B cell (primary cell): Measurements from ENCODE around the gene EZH2. TPM values are rescaled to one million over a fixed set of nuclear protein-coding genes. Genes with fewer than 3 reads are reported as not detected.

Experiments
- ATAC-seq: fragments of 200-7000 bp; cut with Tn5 transposase; one replicate; pipeline ENCODE4 v1.10.0; 2021; ENCODE audit warnings: low read depth, mild to moderate bottlenecking, moderate number of reproducible peaks, moderate library complexity
- CTCF ChIA-PET: fragments of 350-600 bp; sonication (Branson Sonifier 250); formaldehyde crosslinking; loops from one replicate; lab custom pipeline; 2021; ENCODE audit warnings: antibody characterized with exemption, inconsistent platforms; lab: Charles Lee
- POLR2A ChIA-PET: fragments of 350-600 bp; sonication (Branson Sonifier 250); formaldehyde crosslinking; loops from one replicate; lab custom pipeline; 2021; ENCODE audit warnings: antibody characterized with exemption; lab: Charles Lee
- DNase-seq: peaks from one replicate; pipeline ENCODE4 v3.0.0; 2013
- H2AFZ ChIP-seq: 2 replicates; pipeline ENCODE4 v1.6.1; 2012; ENCODE audit warnings: mild to moderate bottlenecking, low read depth, low read length; ENCODE audit not compliant: insufficient read depth, poor library complexity, severe bottlenecking
- H3K27ac ChIP-seq, 2 donors: 1 replicate in 1 of 2; 2 replicates in 1 of 2; pipeline ENCODE4 v1.5.1; 2012 to 2013; ENCODE audit warnings: low read length in 2 of 2, mild to moderate bottlenecking in 2 of 2, moderate library complexity in 1 of 2
- H3K27me3 ChIP-seq, 4 experiments: fragments of 200-600 bp in 1 of 4; sonication (generic) in 1 of 4; replicated peaks in 1 of 4; 1 replicate in 2 of 4; 2 replicates in 2 of 4; pipeline versions ENCODE4 v1.6.1 to v1.7.0; 2013 to 2016; ENCODE audit warnings: low read length in 3 of 4, mild to moderate bottlenecking in 2 of 4, mixed read lengths in 1 of 4, moderate library complexity in 1 of 4; ENCODE audit not compliant: insufficient read depth in 4 of 4, control insufficient read depth in 3 of 4; ENCODE audit errors: control extremely low read depth in 1 of 4
- H3K36me3 ChIP-seq, 2 experiments: replicated peaks in 1 of 2; 1 replicate in 1 of 2; 2 replicates in 1 of 2; pipeline versions ENCODE4 v1.6.1 to v1.7.1; 2013; ENCODE audit warnings: low read length in 1 of 2; ENCODE audit not compliant: insufficient read depth in 2 of 2, control insufficient read depth in 1 of 2; ENCODE audit errors: control extremely low read depth in 1 of 2, extremely low read depth in 1 of 2
- H3K4me1 ChIP-seq, 2 donors: fragments of 200-600 bp in 1 of 2; sonication (generic) in 1 of 2; 1 replicate in 1 of 2; 2 replicates in 1 of 2; pipeline versions ENCODE4 v1.5.1 to v1.6.1; 2013 to 2017; ENCODE audit warnings: low read length in 2 of 2; ENCODE audit not compliant: control insufficient read depth in 2 of 2, insufficient read depth in 2 of 2
- H3K4me2 ChIP-seq: replicated peaks from 2 replicates; pipeline ENCODE3; 2012; ENCODE audit warnings: mild to moderate bottlenecking, low read depth, low read length; ENCODE audit not compliant: poor library complexity, severe bottlenecking
- H3K4me3 ChIP-seq, 5 experiments: fragments of 200-600 bp in 1 of 5; sonication (generic) in 1 of 5; 1 replicate in 3 of 5; 2 replicates in 2 of 5; pipeline versions ENCODE4 v1.5.1 to v1.7.0; 2011 to 2016; ENCODE audit warnings: low read length in 4 of 5, mild to moderate bottlenecking in 4 of 5, low read depth in 2 of 5, control low read depth in 1 of 5, moderate library complexity in 1 of 5; ENCODE audit not compliant: insufficient read depth in 1 of 5; ENCODE audit errors: control extremely low read depth in 1 of 5, extremely low read depth in 1 of 5
- H3K79me2 ChIP-seq: fragments of 200-600 bp; sonication (generic); one replicate; pipeline ENCODE4 v1.6.0; 2016; ENCODE audit warnings: low read length; ENCODE audit not compliant: control insufficient read depth, insufficient read depth
- H3K9ac ChIP-seq: fragments of 200-600 bp; sonication (generic); 2 replicates; pipeline ENCODE4 v1.6.1; 2017; ENCODE audit warnings: mild to moderate bottlenecking, low read length, moderate library complexity
- H3K9me3 ChIP-seq, 3 donors: one replicate each; pipeline versions ENCODE4 v1.6.1 to v1.7.1; 2013; ENCODE audit warnings: low read length in 2 of 3; ENCODE audit not compliant: control insufficient read depth in 2 of 3, insufficient read depth in 1 of 3; ENCODE audit errors: control extremely low read depth in 1 of 3
- H4K20me1 ChIP-seq: 2 replicates; pipeline ENCODE4 v1.6.0; 2012; ENCODE audit warnings: mild to moderate bottlenecking, low read length; ENCODE audit not compliant: insufficient read depth, control insufficient read depth, poor library complexity, severe bottlenecking
- H3K27ac Mint-ChIP-seq: one replicate; pipeline ENCODE4 v1.8.0; 2021; ENCODE audit warnings: mixed read lengths
- H3K27me3 Mint-ChIP-seq: one replicate; pipeline ENCODE4 v1.8.0; 2021; ENCODE audit warnings: mixed read lengths
- H3K4me1 Mint-ChIP-seq: one replicate; pipeline ENCODE4 v1.8.0; 2021; ENCODE audit warnings: mixed read lengths
- H3K4me3 Mint-ChIP-seq: one replicate; pipeline ENCODE4 v1.8.0; 2021; ENCODE audit warnings: mixed read lengths
- H3K9me3 Mint-ChIP-seq: one replicate; pipeline ENCODE4 v1.8.0; 2022; ENCODE audit warnings: mixed read lengths; ENCODE audit not compliant: insufficient read depth
- CTCF ChIP-seq: fragments of 200-600 bp; IDR thresholded peaks from one replicate; pipeline ENCODE4 v1.8.0; 2022; ENCODE audit warnings: antibody characterized with exemption, mild to moderate bottlenecking
- EZH2 ChIP-seq: IDR thresholded peaks from 2 replicates; pipeline ENCODE4 v1.6.1; 2012; ENCODE audit warnings: borderline replicate concordance, low read depth, mild to moderate bottlenecking, moderate library complexity, low read length; ENCODE audit not compliant: insufficient read depth, poor library complexity, severe bottlenecking
- WGBS: methylation state at CpG from one replicate; pipeline ENCODE4 v1.1.5; 2013; ENCODE audit warnings: missing lambda C conversion rate; ENCODE audit not compliant: insufficient coverage; 5-methylcytosine and 5-hydroxymethylcytosine counted together
- intact Hi-C: fragments of 100-400 bp; cut with micrococcal nuclease; formaldehyde crosslinking; loops from one replicate; pipeline ENCODE4 v1.10.0; 2022
- polyA plus RNA-seq: library from polyadenylated mRNA; depleted of rRNA; stranded (reverse); fragments of >200 nt; gene quantifications from 2 replicates; pipeline ENCODE4 v1.2.3, GENCODE V29; 2012
- total RNA-seq, 2 donors: library from RNA; stranded (reverse); fragments of 120-200 nt in 1 of 2; gene quantifications; 1 replicate in 1 of 2; 2 replicates in 1 of 2; pipeline versions ENCODE4 v1.2.3 to v1.2.4, GENCODE V29; 2013 to 2022

EZH2 gene
- total and polyA plus RNA-seq, 2 donors (not counting 1 experiment from before 2014, with no cell fraction given) = 5.1 to 10.3 TPM

GRCh38 chr7:148824864-148825263 lies 59.2 kb downstream of the EZH2 start:
- Mint-ChIP-seq H3K4me1 (no peaks in the 10 kb centered on the region), H3K4me3 (no peak overlapping the region), H3K27ac (no peak overlapping the region), H3K9me3 (no peaks in the 10 kb centered on the region), H3K27me3 (no peaks in the 10 kb centered on the region)
- Histone ChIP-seq H3K36me3 (no peaks in the 10 kb centered on the region), H3K4me1 (no peaks in the 10 kb centered on the region), H3K4me3 (no peak overlapping the region), H3K4me2 (no peak overlapping the region), H3K27me3 (no peaks in the 10 kb centered on the region), H3K79me2 (no peaks in the 10 kb centered on the region), H3K27ac (no peak overlapping the region), H4K20me1 (no peaks in the 10 kb centered on the region), H3K9ac (no peak overlapping the region), H3K9me3 (no peaks in the 10 kb centered on the region), H2AFZ (no peak overlapping the region)
- no peak for DNase-seq
- intact Hi-C loops = no loop called here
- no peak for ATAC-seq
- ChIA-PET POLR2A (no interaction called here), CTCF (no interaction called here)
- WGBS = no CpG with 5 or more reads among the region's 2 CpGs
- TF ChIP-seq CTCF (no peak), EZH2 (no peak)

DNA sequence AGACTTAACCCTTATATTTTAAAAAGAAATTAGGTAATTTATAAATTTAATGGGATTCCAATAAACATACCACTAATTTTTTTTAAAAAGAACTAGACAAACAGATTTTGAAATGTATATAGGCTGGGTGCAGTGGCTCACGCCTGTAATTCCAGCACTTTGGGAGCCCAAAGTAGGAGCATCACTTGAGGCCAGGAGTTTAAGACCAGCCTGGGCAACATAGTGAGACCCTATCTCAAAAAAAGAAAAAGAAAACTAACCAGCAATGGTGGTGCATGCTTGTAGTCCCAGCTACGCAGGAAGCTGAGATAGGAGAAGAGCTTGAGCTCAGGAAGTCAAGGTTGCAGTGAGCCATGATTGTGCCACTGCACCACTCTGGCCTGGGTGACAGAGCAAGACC lies 62.7 kb downstream of the EZH2 start:
- WGBS = 100% methylated on average over 2 of the region's 2 CpGs
- Mint-ChIP-seq H3K27ac (no peak overlapping the region), H3K4me1 (peaks cover 2% of the 10 kb centered on the region), H3K4me3 (no peak overlapping the region), H3K9me3 (no peaks in the 10 kb centered on the region), H3K27me3 (no peaks in the 10 kb centered on the region)
- no peaks in the 10 kb centered on the region for H3K9me3 ChIP-seq
- CTCF ChIA-PET = no interaction called here
- H4K20me1 ChIP-seq = no peaks in the 10 kb centered on the region
- H3K27me3 ChIP-seq = no peaks in the 10 kb centered on the region
- H3K36me3 ChIP-seq = peaks cover 3 to 4% of the 10 kb centered on the region in 2 experiments
- intact Hi-C loops = no loop called here
- no peak overlapping the region for H3K27ac ChIP-seq
- DNase-seq (no peak), ATAC-seq (no peak)
- no peak for TF ChIP-seq CTCF
- TF ChIP-seq EZH2 = no peak
- H3K4me3 ChIP-seq = no peak overlapping the region
- H3K9ac ChIP-seq = no peak overlapping the region
- no peak overlapping the region for H3K4me2 ChIP-seq
- no peaks in the 10 kb centered on the region for H3K4me1 ChIP-seq
- H3K79me2 ChIP-seq = no peaks in the 10 kb centered on the region
- POLR2A ChIA-PET = interaction anchor here (0.7 kb wide), 1 partner anchor 139 kb away, joined by 4 read pairs; no protein-coding TSS in a partner anchor
- no peak overlapping the region for H2AFZ ChIP-seq
